ENCODE measurements around the gene CCDC7.
"Not testable (repeated sequence)": the region's sequence is repeated elsewhere in the genome, so short reads cannot be mapped to it uniquely, and the experiment has no call there.

CCDC7 gene

DNA sequence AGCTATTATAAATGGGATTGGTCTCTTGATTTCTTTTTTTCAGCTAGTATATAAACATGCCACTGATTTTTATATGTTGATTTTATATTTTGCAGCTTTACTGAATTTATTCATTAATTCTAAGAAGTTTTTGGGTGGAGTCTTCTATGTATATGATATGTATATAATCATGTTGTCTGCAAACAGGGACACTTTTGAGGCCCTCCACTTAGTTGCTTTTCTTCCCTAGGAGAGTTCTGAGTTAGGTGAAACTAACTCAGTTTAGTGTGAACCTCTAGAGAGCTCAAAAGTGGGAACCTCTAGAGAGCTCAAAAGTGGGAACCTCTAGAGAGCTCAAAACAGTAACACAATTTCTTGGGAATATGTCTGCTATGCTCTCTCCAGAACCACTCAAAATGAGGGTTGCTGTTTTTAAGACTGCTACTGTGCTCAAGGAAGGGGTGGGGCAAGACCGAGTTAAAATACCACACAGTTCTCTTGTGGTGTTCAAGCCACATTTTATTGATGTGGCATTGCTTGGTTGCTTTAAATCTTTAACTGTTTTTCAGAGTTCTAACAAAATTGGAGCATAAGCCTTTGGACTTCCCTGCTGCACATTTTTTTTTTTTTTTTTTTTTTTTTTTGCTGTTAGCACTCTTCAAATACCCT is 13.2 kb downstream of the CCDC7 start:
- no peak for DNase-seq

DNA sequence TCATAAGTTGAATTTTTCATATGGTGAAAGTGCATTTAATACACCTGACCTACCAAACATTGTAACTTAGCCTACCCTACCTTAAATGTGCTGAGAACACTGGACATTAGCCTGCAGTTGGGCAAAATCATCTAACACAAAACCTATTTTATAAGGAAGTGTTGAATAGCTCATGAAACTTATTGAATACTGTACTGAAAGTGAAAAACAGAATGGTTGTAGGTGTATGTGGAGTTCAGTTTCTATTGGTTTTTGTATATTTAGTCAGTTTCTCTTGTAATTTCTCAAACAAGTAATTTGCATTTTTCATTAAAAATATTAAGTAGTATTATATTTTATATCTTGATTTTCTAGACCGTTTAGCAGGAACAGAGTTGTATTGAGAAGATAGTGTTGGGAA is 15.3 kb downstream of the CCDC7 start:
- no peak for DNase-seq

DNA sequence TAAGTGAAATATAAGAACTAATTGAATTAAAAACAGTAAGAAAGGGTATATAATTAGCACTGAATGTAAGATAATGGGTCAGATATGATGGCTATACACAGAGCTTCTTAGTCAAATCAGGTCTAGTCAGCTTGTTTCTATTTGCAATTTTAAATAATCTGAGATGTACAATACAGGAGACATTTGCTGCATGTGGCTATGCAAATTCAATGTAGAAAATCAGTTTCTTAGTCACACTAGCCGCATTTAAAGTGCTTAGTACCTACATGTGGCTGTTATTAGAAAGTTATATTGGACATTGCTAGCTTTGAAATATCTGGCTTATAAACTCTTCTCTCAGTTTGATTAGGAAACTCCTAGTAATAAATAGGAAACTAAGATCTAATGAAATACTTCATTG is 25.3 kb downstream of the CCDC7 start:
- no peak for DNase-seq

DNA sequence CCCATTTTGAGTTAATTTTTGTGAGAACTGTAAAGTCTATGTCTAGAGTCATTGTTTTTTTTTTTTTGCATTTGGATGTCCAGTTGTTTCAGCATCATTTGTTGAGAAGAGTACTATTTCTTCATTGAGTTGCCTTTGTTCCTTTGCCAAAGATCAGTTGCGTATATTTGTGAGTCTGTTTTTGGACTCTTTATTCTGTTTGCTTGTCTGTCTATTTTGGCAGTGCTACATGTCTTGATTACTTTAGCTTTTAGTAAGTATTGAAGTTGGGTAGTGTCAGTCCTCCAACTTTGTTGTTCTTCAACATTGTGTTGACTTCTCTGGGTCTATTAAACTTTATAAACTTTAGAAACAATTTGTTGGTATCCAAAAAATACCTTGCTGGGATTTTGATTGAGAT is 31.6 kb downstream of the CCDC7 start:
- DNase-seq, result no peak

GRCh38 chr10:32481606-32482005 is 35.7 kb downstream of the CCDC7 start:
- no peak for DNase-seq

DNA sequence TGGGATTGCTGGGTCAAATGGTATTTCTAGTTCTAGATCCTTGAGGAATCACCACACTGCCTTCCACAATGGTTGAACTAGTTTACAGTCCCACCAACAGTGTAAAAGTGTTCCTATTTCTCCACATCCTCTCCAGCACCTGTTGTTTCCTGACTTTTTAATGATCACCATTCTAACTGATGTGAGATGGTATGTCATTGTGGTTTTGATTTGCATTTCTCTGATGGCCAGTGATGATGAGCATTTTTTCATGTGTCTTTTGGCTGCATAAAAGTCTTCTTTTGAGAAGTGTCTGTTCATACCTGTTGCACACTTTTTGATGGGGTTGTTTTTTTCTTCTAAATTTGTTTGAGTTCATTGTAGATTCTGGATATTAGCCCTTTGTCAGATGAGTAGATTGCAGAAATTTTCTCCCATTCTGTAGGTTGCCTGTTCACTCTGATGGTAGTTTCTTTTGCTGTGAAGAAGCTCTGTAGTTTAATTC is 37.1 kb downstream of the CCDC7 start:
- DNase-seq, result not testable (repeated sequence)

DNA sequence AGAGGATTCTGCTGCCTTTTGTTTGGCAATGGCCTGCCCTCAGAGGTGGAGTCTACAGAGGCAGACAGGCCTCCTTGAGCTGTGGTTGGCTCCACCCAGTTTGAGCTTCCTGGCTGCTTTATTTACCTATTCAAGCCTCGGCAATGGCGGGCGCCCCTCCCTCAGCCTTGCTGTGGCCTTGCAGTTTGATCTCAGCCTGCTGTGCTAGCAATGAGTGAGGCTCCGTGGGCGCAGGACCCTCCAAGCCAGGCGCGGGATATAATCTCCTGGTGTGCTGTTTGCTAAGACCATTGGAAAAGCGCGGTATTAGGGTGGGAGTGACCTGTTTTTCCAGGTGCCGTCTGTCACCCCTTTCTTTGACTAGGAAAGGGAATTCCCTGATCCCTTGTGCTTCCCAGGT is 42.1 kb downstream of the CCDC7 start:
- not testable (repeated sequence) for DNase-seq

- DNase-seq, result no peak
These were observed 43.2 kb downstream of the CCDC7 start for GRCh38 chr10:32489158-32489557.

GRCh38 chr10:32489901-32490300 is 44.0 kb downstream of the CCDC7 start:
- DNase-seq, result no peak

DNA sequence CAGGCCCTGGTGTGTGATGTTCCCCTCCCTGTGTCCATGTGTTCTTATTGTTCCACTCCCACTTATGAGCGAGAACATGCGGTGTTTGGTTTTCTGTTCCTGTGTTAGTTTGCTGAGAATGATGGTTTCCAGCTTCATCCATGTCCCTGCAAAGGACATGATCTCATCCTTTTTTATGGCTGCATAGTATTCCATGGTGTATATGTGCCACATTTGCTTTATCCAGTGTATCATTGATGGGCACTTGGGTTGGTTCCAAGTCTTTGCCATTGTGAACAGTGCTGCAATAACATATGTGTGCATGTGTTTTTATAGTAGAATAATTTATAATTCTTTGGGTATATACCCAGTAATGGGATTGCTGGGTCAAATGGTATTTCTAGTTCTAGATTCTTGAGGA is 48.6 kb downstream of the CCDC7 start:
- not testable (repeated sequence) for DNase-seq

GRCh38 chr10:32500136-32500535 is 54.2 kb downstream of the CCDC7 start:
- DNase-seq, result not testable (repeated sequence)

DNA sequence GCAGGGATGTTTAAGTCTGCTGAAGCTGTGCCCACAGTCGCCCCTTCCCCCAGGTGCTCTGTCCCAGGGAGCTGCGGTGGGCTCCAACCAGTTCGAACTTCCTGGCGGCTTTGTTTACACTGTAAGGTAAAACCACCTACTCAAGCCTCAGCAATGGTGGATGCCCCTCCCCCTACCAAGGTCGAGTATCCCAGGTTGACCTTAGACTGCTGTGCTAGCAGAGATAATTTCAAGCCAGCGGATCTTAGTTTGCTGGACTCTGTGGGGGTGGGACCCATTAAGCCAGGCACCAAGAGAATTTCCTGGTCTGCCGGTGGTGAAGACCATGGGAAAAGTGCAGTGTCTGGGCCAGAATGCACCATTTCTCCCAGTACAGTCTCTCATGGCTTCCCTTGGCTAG is 56.0 kb downstream of the CCDC7 start:
- DNase-seq, result no peak

DNA sequence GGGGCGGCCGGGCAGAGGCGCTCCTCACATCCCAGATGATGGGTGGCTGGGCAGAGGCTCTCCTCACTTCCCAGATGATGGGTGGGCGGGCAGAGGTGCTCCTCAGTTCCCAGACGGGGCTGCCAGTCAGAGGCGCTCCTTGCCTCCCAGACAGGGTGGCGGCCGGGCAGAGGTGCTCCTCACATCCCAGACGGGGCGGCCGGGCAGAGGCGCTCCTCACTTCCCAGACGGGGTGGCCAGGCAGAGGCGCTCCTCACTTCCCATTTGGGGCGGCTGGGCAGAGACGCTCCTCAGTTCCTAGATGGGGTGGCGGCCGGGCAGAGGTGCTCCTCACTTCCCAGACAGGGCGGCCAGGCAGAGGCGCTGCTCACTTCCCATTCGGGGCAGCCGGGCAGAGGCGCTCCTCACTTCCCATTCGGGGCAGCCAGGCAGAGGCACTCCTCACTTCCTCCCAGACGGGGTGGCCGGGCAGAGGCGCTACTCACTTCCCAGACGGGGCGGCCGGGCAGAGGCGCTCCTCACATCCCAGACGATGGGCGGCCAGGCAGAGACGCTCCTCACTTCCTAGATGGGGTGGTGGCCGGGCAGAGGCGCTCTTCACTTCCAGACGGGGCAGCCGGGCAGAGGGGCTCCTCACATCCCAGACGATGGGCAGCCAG is 60.0 kb downstream of the CCDC7 start:
- not testable (repeated sequence) for DNase-seq

- DNase-seq, result no peak
These were observed 65.7 kb downstream of the CCDC7 start for GRCh38 chr10:32511599-32511998.

GRCh38 chr10:32516567-32517495 is 70.9 kb downstream of the CCDC7 start:
- no peak for DNase-seq

DNA sequence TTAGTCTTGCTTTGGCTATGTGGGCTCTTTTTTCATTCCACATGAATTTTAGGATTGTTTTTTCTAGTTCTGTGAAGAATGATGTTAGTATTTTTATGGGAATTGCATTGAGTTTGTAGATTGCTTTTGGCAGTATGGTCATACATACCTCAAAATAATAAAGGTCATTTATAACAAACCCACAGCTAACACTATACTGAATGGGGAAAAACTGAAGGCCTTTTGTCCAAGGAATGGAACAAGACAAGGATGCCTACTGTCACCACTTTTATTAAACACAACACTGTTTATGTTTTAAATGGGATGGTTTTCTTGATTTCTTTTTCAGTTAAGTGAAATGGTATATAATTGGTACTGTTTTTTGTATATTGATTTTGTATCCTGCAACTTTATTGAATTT is 84.3 kb downstream of the CCDC7 start:
- no peak for DNase-seq

- no peak for DNase-seq
These were observed 92.3 kb downstream of the CCDC7 start for GRCh38 chr10:32538256-32538655.

GRCh38 chr10:32540691-32541470 is 94.9 kb downstream of the CCDC7 start:
- DNase-seq, result no peak

DNA sequence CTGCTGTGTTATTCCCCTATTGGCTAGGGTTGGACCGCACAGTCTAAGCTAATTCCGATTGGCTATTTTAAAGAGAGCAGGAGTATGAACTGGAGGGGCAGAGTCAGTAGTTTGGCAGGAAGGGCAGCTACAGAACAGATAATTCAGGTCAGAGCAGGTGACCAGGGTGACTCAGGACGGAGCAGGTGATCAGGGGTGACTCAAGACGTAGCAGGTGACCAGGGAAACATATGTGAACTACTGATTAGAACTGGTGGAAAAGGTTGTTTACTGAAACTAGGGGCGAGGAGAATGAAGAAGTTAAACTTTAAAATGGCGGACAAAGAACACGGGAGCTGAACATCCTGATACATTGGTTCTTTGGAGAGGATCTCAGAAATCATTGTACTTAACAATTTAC is 102.3 kb downstream of the CCDC7 start:
- no peak for DNase-seq

GRCh38 chr10:32556783-32557395 is 110.9 kb downstream of the CCDC7 start:
- DNase-seq, result no peak

DNA sequence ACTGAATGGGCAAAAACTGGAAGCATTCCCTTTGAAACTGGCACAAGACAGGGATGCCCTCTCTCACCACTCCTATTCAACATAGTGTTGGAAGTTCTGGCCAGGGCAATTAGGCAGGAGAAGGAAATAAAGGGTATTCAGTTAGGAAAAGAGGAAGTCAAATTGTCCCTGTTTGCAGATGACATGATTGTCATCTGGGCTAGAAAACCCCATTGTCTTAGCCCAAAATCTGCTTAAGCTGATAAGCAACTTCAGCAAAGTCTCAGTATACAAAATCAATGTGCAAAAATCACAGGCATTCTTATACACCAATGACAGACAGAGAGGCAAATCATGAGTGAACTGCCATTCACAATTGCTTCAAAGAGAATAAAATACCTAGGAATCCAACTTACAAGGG is 116.8 kb downstream of the CCDC7 start:
- DNase-seq, result not testable (repeated sequence)

- DNase-seq, result no peak
These were observed 131.5 kb downstream of the CCDC7 start for GRCh38 chr10:32577448-32577847.
